Spleen (tissue), 11 donors: ENCODE results near the gene FAR2. TPM values are rescaled to one million over a fixed set of nuclear protein-coding genes. Genes with fewer than 3 reads are reported as not detected.

Experiments used
- DNase-seq: peaks from one replicate; pipeline ENCODE4 v3.0.0-alpha.2; 2020
- H3K27ac ChIP-seq, 8 donors: fragments of 200-600 bp; sonication (generic) in 7 of 8; 1 replicate in 4 of 8; 2 replicates in 4 of 8; pipeline versions ENCODE4 v1.5.0 to v1.8.0; 2016 to 2021; ENCODE audit warnings: inconsistent platforms in 4 of 8, mild to moderate bottlenecking in 4 of 8, moderate library complexity in 1 of 8
- H3K27me3 ChIP-seq, 7 donors: fragments of 200-600 bp; sonication (generic) in 6 of 7; replicated peaks in 1 of 7; 1 replicate in 4 of 7; 2 replicates in 3 of 7; pipeline versions ENCODE4 v1.5.0 to v1.8.0; 2016 to 2021; ENCODE audit warnings: inconsistent platforms in 3 of 7, mild to moderate bottlenecking in 1 of 7
- H3K36me3 ChIP-seq, 6 donors: fragments of 200-600 bp; sonication (generic) in 5 of 6; 1 replicate in 4 of 6; 2 replicates in 2 of 6; pipeline versions ENCODE4 v1.5.0 to v1.8.0; 2016 to 2021; ENCODE audit warnings: inconsistent platforms in 2 of 6
- H3K4me1 ChIP-seq, 6 donors: fragments of 200-600 bp; sonication (generic) in 5 of 6; 1 replicate in 3 of 6; 2 replicates in 3 of 6; pipeline versions ENCODE4 v1.5.0 to v1.8.0; 2016 to 2021; ENCODE audit warnings: inconsistent platforms in 3 of 6
- H3K4me3 ChIP-seq, 8 donors: fragments of 200-600 bp; sonication (generic) in 7 of 8; 1 replicate in 4 of 8; 2 replicates in 4 of 8; pipeline versions ENCODE4 v1.5.0 to v1.8.0; 2016 to 2021; ENCODE audit warnings: inconsistent platforms in 4 of 8, mild to moderate bottlenecking in 4 of 8, moderate library complexity in 2 of 8
- H3K9me3 ChIP-seq, 8 donors: fragments of 200-600 bp; sonication (generic) in 7 of 8; 1 replicate in 4 of 8; 2 replicates in 4 of 8; pipeline versions ENCODE4 v1.5.0 to v1.8.0; 2016 to 2021; ENCODE audit warnings: inconsistent platforms in 4 of 8
- POLR2A ChIP-seq, 3 donors: fragments of 450-650 bp; IDR thresholded peaks; one replicate each; pipeline ENCODE4 v1.5.1; 2017; ENCODE audit warnings: antibody characterized with exemption in 3 of 3, mild to moderate bottlenecking in 1 of 3
- POLR2AphosphoS5 ChIP-seq, 3 donors: sonication (generic); formaldehyde crosslinking; IDR thresholded peaks; one replicate each; pipeline ENCODE4 v1.5.1; 2017; ENCODE audit warnings: antibody characterized with exemption in 3 of 3
- WGBS, 5 donors: extraction: QIAGEN DNeasy Blood & Tissue Kit in 3 of 5; methylation state at CpG; one replicate each; pipeline versions ENCODE4 v1.1.5 to v1.1.7; 2013 to 2018; 5-methylcytosine and 5-hydroxymethylcytosine counted together
- intact Hi-C: fragments of 100-400 bp; cut with DNase I; formaldehyde crosslinking; loops from one replicate; pipeline ENCODE4 v1.15.0; 2023; ENCODE audit warnings: low total_unique reads
- polyA plus RNA-seq, 3 donors: library from polyadenylated mRNA; stranded (reverse); fragments of 200-250 nt; gene quantifications; one replicate each; pipeline ENCODE4 v1.2.1, GENCODE V29; 2013
- total RNA-seq, 7 donors: library from RNA; depleted of rRNA in 3 of 7; stranded (reverse); fragments of >200 nt in 3 of 7; fragmentation: NEBNext Ultra II Directional in 4 of 7; extraction: Animal tissue kit (Norgen Biotek cat#: 25700) in 4 of 7; gene quantifications; one replicate each; pipeline versions ENCODE4 v1.1.0 to v1.2.1, GENCODE V29; 2016 to 2021
- TF ChIP-seq, protein P1 (sequence below), 11 experiments: fragments of 200-600 bp in 7 of 11; fragments of 450-650 bp in 4 of 11; sonication (generic) in 4 of 11; IDR thresholded peaks in 8 of 11; conservative IDR thresholded peaks in 3 of 11; 1 replicate in 7 of 11; 2 replicates in 4 of 11; pipeline versions ENCODE4 v1.4.0 to v1.8.0; 2016 to 2021; ENCODE audit warnings: antibody characterized with exemption in 11 of 11, inconsistent platforms in 4 of 11, mild to moderate bottlenecking in 1 of 11
- donor health status: healthy with polysubstance abuse.
- donor health status: DM: no; HTN: no; CAD: no; lungs with moderate emphysema.
- donor health status: DM: no; HTN: no; CAD: no.
- donor health status: Bipolar disorder and iron deficiency.
- donor health status: healthy.
- donor health status: DM: no; HTN: no; CAD: no.
- donor health status: DM: yes; HTN: yes; CAD: no.

The FAR2 gene
- total and polyA plus RNA-seq, 10 donors: 2.9 to 51.8 (median 29.2) TPM

DNA sequence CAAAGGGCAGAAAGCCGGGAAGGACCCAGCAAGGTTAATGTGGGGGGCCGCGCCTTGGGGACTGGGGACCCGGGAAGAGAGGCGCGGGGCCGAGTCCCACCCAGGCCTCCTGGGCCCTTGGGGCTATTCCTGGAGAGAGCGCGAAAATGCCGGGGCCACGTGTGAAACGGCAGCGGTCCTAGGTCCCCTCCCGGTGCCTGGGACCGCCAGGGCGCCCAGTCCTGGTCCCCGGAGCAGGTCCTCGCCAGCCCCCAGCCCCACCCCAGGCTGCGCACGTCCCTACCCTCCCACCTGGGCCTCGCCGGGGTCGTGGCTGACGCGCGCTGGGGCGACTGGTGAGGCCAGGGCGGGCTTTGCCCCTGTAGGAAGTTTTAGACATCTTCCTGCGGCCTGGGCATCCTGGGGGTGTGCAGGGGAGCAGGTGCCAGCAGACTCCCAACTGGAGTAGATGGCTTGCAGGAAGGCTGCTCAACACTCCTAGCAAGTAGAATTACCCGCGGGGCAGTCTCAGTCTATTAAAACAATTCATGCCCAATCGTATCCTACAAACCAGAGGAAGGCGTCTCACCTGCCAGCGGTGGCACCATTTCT, 708 bp downstream of the FAR2 start:
- 7 to 15% (median 9%) methylated on average over 16 to 34 of the region's 34 CpGs for WGBS, 5 donors
- intact Hi-C loops: no loop called here
- Histone ChIP-seq H3K4me3 (peak overlapping the region; percentile 67 to 81 (median 74)), H3K27me3 (peaks cover 0 to 24% (median 9%) of the 10 kb centered on the region in 7 donors), H3K4me1 (peaks cover 14 to 74% (median 49%) of the 10 kb centered on the region in 6 donors), H3K36me3 (no peaks in the 10 kb centered on the region), H3K27ac (peak overlapping the region; percentile 76 to 97 (median 91)), H3K9me3 (no peaks in the 10 kb centered on the region)
- peak; percentile 85 for DNase-seq
- TF ChIP-seq POLR2AphosphoS5 (IDR thresholded peaks at IDR 0.05) (no peak), POLR2A (IDR thresholded peaks at IDR 0.05) (no peak)
- TF ChIP-seq, protein P1, sequence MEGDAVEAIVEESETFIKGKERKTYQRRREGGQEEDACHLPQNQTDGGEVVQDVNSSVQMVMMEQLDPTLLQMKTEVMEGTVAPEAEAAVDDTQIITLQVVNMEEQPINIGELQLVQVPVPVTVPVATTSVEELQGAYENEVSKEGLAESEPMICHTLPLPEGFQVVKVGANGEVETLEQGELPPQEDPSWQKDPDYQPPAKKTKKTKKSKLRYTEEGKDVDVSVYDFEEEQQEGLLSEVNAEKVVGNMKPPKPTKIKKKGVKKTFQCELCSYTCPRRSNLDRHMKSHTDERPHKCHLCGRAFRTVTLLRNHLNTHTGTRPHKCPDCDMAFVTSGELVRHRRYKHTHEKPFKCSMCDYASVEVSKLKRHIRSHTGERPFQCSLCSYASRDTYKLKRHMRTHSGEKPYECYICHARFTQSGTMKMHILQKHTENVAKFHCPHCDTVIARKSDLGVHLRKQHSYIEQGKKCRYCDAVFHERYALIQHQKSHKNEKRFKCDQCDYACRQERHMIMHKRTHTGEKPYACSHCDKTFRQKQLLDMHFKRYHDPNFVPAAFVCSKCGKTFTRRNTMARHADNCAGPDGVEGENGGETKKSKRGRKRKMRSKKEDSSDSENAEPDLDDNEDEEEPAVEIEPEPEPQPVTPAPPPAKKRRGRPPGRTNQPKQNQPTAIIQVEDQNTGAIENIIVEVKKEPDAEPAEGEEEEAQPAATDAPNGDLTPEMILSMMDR (IDR thresholded peaks at IDR 0.05 in 8 of 11, conservative IDR thresholded peaks at IDR 0.05 in 3 of 11): no peak

DNA sequence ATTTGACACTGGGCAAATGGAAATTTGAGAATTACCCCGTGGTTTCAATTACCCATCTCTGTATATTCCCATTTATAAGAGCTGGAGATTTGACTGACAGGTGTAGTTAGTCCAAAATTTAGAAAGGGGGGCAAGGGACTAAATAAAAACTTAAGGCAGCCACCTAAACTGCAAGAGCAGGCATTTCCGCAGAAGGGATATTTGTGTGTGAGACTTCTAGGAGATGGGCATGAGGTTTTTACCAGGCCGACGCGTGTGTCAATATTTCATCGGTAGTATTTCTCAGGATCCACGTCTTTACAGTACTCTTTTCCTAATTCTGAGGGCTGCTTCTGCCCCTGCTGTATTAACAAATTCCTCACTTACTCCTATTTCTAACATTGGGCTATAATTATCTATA, 1.4 kb downstream of the FAR2 start:
- Histone ChIP-seq H3K4me3 (peak overlapping the region in 4 of 8 donors; percentile 71 to 80 (median 77)), H3K36me3 (no peaks in the 10 kb centered on the region), H3K27ac (peak overlapping the region in 6 of 8 donors; percentile 66 to 97 (median 91)), H3K4me1 (peaks cover 14 to 80% (median 49%) of the 10 kb centered on the region in 6 donors), H3K27me3 (peaks cover 0 to 24% (median 9%) of the 10 kb centered on the region in 7 donors), H3K9me3 (no peaks in the 10 kb centered on the region)
- no peak for DNase-seq
- TF ChIP-seq POLR2A (IDR thresholded peaks at IDR 0.05) (no peak), POLR2AphosphoS5 (IDR thresholded peaks at IDR 0.05) (no peak)
- TF ChIP-seq, protein P1 (IDR thresholded peaks at IDR 0.05 in 8 of 11, conservative IDR thresholded peaks at IDR 0.05 in 3 of 11): no peak
- intact Hi-C loops: no loop called here
- 48 to 72% (median 60%) methylated on average over 7 of the region's 7 CpGs for WGBS, 5 donors

DNA sequence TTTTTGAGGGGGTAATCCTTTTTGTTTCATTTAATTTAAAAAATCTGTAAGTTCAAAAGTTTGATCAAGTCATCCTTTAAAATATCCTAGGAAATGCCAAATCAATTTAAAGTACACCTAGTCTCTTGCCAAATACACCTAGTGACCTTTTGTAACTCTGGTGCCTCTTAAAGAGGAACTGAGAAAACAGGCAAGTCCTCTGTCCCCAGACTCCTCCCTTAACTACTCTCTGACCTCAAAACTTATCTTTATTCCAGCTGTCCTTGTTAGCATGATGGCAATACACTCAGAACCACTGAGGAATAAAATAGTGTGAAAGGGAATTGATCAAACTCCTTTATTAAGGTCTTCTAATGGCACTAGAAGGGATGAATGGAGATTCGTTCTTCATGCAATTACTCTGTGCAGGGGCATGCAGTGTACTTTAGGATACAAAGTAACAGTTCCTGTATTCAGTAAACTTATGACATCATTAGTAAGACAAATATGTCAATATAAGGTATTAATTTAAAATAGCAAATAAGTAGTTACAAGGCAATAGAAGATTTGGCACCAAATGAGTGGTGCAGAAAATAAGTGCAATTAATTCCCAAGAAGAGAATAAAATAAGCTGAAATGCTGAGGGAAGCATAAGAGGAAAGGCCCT, 3.3 kb downstream of the FAR2 start:
- Histone ChIP-seq H3K27me3 (peaks cover 0 to 24% (median 9%) of the 10 kb centered on the region in 7 donors), H3K4me1 (peaks cover 14 to 94% (median 50%) of the 10 kb centered on the region in 6 donors), H3K9me3 (no peaks in the 10 kb centered on the region), H3K4me3 (peak overlapping the region in 1 of 8 donors; percentile 6), H3K36me3 (no peaks in the 10 kb centered on the region), H3K27ac (peak overlapping the region in 6 of 8 donors; percentile 36 to 97 (median 58))
- no peak for DNase-seq
- 52 to 63% (median 62%) methylated on average over 1 of the region's 1 CpG for WGBS, 5 donors
- TF ChIP-seq POLR2A (IDR thresholded peaks at IDR 0.05): no peak
- TF ChIP-seq POLR2AphosphoS5 (IDR thresholded peaks at IDR 0.05): no peak
- TF ChIP-seq, protein P1 (IDR thresholded peaks at IDR 0.05 in 8 of 11, conservative IDR thresholded peaks at IDR 0.05 in 3 of 11): no peak
- intact Hi-C loops: no loop called here

DNA sequence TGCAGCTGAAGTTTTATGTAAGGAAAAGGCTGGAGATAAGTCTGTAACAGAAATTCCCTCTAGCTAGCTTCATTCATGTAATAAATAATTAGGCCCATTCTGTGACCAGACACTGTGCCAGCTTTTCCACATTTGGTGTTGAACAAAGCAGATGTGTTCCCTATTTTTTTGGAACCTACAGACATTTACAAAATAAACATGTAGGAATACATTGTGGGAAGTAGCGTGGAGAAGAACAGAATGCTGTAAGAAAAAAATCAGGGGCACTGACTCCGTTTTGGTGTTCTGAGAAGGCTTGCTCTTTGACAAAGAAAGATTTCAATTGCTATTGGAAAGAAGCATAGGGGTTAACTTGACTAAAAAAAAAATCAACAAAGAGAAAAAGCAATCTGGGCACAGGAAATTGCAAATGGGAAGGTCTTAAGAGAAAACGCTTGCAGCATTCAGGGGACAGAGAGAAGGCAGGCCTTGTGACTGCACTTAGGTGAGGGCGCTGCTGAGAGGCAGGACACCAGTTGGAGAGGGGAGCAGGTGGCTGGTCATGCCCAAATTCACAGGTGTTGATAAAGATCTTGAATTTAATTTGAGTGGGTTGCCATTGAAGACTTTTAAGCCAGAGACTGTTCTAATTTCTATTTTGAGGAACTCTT, 4.0 kb downstream of the FAR2 start:
- intact Hi-C loops: no loop called here
- TF ChIP-seq, protein P1 (IDR thresholded peaks at IDR 0.05 in 8 of 11, conservative IDR thresholded peaks at IDR 0.05 in 3 of 11): no peak
- TF ChIP-seq POLR2A (IDR thresholded peaks at IDR 0.05) (no peak), POLR2AphosphoS5 (IDR thresholded peaks at IDR 0.05) (no peak)
- Histone ChIP-seq H3K27ac (peak overlapping the region in 6 of 8 donors; percentile 36 to 97 (median 58)), H3K4me3 (no peak overlapping the region), H3K36me3 (no peaks in the 10 kb centered on the region), H3K4me1 (peaks cover 14 to 94% (median 49%) of the 10 kb centered on the region in 6 donors), H3K27me3 (peaks cover 0 to 21% (median 9%) of the 10 kb centered on the region in 7 donors), H3K9me3 (no peaks in the 10 kb centered on the region)
- no peak for DNase-seq
- WGBS, 5 donors: 41 to 53% (median 46%) methylated on average over 4 of the region's 4 CpGs
